GM19239 (cell line): Measurements from ENCODE around the gene GSTT2.
"Not testable (repeated sequence)": the region's sequence is repeated elsewhere in the genome, so short reads cannot be mapped to it uniquely, and the experiment has no call there.

Experiments
- DNase-seq: peaks from one replicate; pipeline ENCODE4 v3.0.0; 2011; ENCODE audit warnings: low spot score; ENCODE audit not compliant: insufficient read length
- FAIRE-seq: peaks from 2 replicates; lab custom pipeline; 2011; peaks lifted over from hg19 to GRCh38; lab: Jason Lieb, UNC

Gene GSTT2

DNA sequence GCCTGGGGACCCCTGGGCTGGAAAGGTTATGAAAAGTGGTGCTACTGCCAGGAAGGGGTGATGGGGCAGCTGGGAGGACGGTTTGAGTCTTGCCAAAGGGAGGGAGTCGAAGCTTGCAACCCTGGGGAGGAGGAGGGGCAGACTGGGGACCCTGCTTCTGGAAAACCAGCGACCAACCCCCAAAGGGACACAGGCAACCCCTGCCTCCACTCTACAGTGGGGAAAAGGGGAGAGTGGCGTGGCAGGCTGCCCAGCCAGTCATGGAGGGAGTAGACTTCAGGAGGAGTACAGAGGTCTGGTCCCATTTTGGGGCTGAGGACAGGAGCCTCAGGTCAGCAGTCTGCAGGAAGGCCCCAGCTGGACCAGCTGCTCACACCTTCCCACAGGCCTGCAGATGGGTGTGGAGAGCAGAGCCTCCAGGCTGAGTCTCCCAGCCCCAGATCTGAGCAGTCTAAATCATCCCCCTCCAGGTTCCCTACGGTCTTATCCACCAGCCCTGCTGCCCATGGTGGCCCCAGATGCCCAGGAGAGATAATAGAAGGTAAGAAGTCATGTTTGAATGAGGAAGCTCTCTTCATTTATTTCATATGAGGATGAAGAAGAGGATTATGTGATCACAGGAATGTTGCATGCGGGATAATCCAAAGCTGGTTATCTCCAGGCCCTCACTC lies 9.0 kb upstream of the GSTT2 start:
- no peak for FAIRE-seq
- DNase-seq, result no peak

DNA sequence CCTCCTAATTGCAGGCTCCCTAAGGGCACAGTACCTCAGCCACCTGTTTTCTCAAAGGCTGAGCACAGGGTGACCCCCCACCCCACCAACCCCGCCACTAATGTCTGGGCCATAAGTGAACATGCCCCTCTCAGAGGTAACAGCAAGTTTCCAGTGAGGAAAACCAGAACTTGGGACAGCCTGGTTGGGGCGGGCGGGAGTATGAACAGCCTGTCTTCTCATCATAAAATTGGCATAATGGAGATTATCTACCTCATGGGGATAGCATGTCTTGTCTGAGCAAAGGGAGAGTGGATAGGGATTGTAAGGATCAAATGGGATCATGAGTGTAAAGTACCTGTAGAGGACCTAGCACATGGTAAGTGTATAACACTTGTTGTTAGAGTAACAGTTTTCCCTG lies 8.0 kb upstream of the GSTT2 start:
- DNase-seq, FAIRE-seq: not testable (repeated sequence)

DNA sequence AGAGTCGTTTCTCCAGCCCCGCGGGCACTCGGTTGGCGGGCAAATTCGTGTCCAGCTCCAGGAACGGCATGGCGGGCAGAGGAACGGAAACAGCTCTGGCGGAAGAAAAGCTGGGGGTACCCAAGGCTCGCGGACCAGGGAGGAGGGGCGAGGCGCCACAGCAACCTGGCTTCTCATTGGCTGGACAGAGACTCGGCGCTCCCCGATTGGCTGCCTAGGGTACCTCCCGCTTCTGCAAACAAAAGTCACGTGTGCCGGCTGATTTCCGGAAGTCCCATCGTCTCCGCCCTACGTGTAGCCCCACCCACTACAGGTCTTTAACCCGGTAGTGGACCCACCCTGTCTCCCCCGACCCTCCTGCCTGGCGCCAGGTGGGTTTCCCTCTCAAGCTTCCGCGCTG lies 5.6 kb upstream of the GSTT2 start, which contains the start of gene DDT:
TSS of gene DDT (minus strand) at position 97 of the 400 bp plus-strand sequence. CDS start at position 70, 27 bp downstream.
- peak; percentile 83 for FAIRE-seq
- not testable (repeated sequence) for DNase-seq

- peak; percentile 77 for FAIRE-seq
- not testable (repeated sequence) for DNase-seq
Observed at GRCh38 chr22:23974836-23975352, 5.0 kb upstream of the GSTT2 start.

GRCh38 chr22:23977304-23977703 lies 2.6 kb upstream of the GSTT2 start:
- FAIRE-seq, DNase-seq: not testable (repeated sequence)

- FAIRE-seq, DNase-seq: not testable (repeated sequence)
Observed at GRCh38 chr22:23980567-23980966, 633 bp downstream of the GSTT2 start.

DNA sequence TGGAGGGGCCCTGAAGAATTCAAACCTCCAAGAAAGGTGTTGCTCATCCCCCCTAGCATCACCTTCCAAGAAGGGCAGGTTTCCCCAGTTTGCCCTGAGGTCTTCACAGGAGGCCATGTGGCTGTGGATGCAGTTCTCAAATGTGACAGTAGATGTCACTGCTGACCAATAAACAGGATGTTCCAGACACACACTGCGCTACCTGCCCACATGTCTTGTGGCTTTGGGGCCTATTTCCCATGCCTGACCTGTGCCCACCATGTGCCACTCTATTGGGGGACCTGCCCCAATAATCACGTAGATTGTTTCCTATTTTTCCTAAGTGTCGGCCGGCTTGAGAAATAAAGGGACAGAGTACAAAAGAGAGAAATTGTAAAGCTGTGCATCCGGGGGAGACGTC lies 4.5 kb downstream of the GSTT2 start:
- FAIRE-seq (peak; percentile 87), DNase-seq (peak; percentile 28)

- DNase-seq, FAIRE-seq: not testable (repeated sequence)
Observed at GRCh38 chr22:23986089-23986488, 6.2 kb downstream of the GSTT2 start.

DNA sequence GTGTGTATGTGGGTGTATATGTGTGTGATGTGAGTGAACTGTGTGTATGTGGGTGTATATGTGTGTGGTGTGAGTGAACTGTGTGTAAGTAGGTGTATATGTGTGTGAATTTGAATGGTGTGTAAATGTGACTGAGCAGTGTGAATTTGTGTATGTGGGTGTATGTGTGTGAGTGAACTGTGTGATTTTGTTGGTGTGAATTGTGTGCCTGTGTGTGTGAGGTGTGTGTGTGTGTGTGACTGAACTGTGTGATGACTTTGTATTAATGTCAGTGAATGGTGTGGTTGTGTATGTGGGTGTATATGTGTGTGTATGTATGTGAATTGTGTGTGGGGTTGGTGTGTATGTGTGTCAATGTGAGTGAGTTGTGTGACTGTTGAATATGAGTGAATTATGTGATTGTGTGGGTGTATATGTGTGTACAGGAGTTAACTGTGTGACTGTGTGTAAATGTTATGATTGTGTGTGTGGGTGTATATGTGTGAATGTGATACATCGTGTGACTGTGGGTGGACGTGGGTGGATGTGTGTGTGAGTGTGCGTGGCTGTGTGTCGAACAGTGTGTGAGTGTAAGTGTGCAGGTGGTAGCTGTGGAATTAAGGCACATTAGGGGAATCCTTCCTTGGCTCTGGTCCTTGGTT lies 6.7 kb downstream of the GSTT2 start:
- DNase-seq, FAIRE-seq: not testable (repeated sequence)

DNA sequence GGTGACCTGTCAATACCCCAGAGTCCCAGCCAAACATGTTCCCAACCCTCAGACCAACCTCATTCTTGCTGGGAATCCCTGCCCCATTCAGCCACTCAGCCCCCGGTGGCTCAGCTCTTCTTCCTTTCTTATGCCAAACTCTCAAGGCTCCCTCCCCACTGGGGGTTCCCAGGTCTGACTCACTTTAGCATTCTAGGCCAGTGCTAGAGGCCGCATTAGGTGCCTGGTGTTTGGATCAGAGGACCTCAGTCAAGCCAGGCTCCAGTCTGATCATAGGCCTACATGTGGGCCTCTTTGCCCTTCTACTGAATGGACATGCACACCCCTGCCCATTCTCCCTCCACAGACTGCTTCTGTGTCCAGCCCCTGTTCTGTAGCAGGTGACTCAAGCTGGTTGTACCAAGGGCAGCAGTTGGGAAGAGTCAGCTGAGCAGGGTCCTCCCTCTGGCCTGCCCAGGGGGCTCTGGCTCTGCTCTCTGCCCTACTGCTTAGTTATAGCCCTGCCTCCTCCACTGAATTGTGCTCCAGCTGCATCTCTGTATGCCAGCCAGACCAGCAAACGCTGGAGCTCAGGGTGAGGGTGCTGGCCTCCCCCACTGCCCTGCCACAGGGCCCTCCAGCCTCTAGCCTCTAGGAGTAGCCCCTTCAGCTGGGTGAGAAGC lies 9.8 kb downstream of the GSTT2 start:
- not testable (repeated sequence) for FAIRE-seq, DNase-seq

- not testable (repeated sequence) for DNase-seq, FAIRE-seq
Observed at GRCh38 chr22:23993080-23993479, 13.1 kb downstream of the GSTT2 start.

DNA sequence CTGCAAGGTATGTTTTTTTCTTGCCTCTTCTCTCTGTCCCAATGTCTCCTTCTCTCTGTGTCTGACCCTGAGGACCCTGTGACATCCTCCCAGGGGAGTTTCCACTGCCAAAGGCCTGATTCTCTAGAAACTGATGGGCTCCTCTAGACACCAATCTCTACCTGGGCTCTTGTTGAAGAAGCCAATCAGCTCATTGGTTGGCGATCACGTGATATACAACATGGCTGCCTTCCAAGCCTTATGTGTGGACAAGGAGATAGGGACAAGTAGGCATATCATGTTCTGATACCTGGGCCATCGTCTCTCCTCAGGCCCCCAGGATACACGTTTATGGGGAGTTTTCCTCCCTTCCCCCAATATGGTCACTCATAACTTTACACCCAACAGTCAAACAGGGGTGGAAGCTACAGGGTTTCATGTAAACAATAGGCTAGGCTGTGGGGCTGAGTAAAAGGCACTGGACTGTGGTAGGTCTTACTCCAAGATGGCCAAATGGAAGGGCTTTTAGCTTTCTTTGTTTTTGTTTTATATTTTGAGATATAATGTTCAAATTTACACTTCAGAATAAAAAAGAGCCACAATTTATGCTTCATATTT lies 13.7 kb downstream of the GSTT2 start:
- peak; percentile 55 for FAIRE-seq
- not testable (repeated sequence) for DNase-seq

DNA sequence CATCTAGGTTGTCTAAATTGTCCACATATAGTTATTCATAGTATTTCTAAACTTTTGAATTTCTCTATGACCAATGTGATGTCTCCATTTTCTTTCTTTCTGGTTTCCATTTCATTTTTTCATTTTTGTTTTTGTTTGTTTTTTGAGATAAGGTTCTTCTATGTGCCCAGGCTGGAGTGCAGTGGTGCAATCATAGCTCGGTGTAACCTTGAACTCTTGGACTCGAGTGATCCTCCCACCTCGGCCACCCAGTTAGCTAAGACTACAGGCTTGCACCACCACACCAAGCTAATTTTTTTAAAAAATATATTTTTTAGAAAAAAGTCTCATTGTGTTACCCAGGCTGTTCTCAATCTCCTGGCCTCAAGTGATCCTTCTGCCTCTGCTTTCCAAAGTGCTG lies 17.2 kb downstream of the GSTT2 start:
- no peak for FAIRE-seq
- DNase-seq, result no peak

GRCh38 chr22:23999779-24000178 lies 19.8 kb downstream of the GSTT2 start:
- not testable (repeated sequence) for DNase-seq, FAIRE-seq

GRCh38 chr22:24001314-24001713 lies 21.4 kb downstream of the GSTT2 start:
- no peak for FAIRE-seq

DNA sequence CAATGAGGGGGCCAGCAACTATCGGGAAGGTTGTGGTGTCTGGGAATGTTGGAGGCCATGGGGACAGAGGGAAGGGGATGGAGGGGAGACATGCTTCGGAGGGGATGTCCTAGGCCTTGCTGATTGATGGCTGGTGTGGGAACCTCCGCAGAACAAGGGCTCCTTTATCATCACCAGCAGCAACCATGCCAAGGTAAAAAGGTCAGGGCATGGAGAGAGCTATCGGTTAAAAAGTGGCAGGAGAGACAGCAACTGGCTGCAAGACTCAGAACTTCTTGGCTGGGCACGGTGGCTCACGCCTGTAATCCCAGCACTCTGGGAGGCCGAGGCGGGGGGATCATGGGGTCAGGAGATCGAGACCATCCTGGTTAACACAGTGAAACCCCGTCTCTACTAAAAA lies 22.3 kb downstream of the GSTT2 start:
- DNase-seq (no peak), FAIRE-seq (no peak)

More at GRCh38 chr22:24001314-24001713, 21.4 kb downstream of the GSTT2 start:
- no peak for DNase-seq

GRCh38 chr22:24002851-24003250 lies 22.9 kb downstream of the GSTT2 start:
- no peak for FAIRE-seq
- no peak for DNase-seq

- DNase-seq, result no peak
Observed at GRCh38 chr22:24003887-24004286, 24.0 kb downstream of the GSTT2 start.

DNA sequence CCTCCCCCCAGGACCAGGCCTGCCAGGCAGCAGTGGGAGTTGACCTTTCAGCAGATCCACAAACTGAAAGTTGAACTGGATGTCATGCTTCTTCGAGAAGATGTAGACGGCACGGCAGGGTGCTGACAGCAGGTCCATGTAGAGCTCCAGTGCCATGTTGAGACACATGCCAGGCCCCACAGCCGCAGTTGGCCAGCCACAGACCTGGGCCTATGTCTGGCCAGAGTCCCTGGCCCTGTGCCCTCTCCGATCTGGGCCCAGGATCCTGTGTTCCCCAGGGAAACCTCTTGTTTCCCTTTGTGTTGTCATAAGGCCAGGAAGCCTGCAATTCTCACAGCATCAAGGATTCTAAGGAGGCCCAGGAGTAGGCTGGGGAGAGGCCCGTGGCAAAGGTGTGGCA lies 25.3 kb downstream of the GSTT2 start, which contains the start of gene GSTT4:
TSS of gene GSTT4 (minus strand) at position 253 of the 400 bp plus-strand sequence. CDS start at position 156, 97 bp downstream.
- DNase-seq (no peak), FAIRE-seq (no peak)

More at GRCh38 chr22:24003887-24004286, 24.0 kb downstream of the GSTT2 start:
- FAIRE-seq, result no peak
